RKO (cell line): ENCODE data around the gene MIAT.
A peak's percentile ranks its signal among the peaks of the same experiment; 100 is the strongest.

Source experiments
- DNase-seq: peaks from one replicate; pipeline ENCODE4 v3.0.0-alpha.2; 2016; ENCODE audit warnings: low spot score

MIAT gene

GRCh38 chr22:26669060-26669481 lies 11.7 kb downstream of the MIAT start:
- peak; percentile 72 for DNase-seq

GRCh38 chr22:26670459-26670858 lies 13.1 kb downstream of the MIAT start:
- no peak for DNase-seq

- no peak for DNase-seq
Measured at GRCh38 chr22:26671317-26672059, 14.1 kb downstream of the MIAT start.

DNA sequence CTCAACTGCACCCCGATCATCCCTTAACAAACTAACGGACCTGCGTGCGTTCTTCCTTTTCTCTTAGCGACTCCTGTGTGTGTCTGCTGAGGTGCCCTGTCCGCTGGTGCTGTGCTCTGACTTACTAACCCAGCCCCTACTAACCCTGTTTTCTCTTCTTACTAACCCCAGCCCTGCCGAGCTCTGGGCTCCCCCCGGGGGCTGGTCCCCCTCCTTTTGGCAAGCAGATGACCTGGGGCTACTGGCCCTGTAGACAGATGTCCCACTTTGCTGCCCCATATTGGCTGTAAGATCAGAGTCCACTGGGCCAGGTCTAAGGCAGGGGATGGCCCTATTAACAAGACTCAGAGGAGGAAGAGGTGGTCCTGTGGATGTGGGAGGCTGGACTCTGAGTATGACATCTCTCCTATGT lies 14.7 kb downstream of the MIAT start:
- no peak for DNase-seq

DNA sequence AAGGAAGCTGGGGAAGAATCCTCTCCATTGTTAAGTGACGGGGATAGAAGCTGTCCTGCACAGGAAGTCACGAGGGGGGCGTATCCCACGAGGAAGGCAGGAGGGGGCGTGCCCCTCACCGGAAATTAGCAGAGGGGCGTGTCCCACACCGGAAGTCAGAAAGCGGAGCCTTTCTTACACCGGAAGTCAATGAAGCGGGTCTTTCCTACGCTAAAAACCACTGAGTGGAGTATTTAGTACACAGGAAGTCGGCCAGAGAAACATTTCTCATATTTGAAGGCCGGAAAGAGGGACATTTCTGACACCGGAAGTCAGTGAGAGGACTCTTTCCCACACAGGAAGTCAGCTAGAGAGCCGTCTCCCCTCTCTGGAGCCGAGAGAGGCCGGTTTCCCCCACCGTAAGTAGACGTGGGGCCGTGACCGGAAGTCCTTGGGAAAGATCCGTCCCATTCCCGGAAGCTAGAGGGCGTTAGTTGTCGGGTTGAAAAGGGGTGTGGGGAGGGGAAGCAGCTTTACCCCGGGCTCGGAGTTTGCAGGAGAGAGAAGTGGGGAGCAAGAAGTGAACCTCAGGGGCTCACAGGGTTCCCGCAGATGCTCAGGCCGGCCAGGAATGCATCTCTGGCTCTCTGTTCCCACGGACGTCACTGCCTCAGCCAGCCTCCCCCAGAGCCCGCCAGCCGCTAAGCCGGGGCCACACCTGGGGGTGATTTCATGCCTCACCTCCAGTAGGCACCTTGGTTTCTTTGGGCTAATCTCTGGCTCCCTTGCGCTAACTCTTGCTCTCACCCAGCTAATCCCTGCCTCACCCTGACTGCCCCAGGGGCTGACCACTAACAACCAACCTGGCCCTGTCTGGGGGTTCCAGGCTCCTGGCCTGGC lies 15.4 kb downstream of the MIAT start:
- DNase-seq, result peak; percentile 94

- DNase-seq, result peak; percentile 43
Measured at GRCh38 chr22:26673486-26673885, 16.1 kb downstream of the MIAT start.

- DNase-seq, result no peak
Measured at GRCh38 chr22:26674211-26675190, 17.1 kb downstream of the MIAT start.

- DNase-seq, result no peak
Measured at GRCh38 chr22:26675687-26676268, 18.4 kb downstream of the MIAT start.

DNA sequence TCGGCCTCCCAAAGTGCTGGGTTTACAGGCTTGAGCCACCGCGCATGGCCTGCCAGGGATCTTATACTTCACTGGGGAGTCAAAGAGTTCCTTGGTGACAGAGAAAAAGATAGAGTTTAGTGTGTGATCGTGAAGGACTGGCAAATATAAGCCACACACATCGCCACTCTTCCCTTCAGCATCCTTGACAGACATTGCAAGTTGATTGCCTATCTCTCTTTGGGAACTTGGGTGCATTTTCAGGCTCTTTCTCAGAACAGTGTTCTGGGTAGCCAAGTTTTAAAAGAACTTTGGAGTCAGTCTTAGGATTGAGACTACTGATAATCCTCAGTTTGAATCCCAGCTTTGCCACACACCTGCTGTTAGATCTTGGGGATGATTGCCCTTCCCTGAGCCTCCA lies 19.8 kb downstream of the MIAT start:
- no peak for DNase-seq

- peak; percentile 74 for DNase-seq
Measured at GRCh38 chr22:26679003-26679629, 21.7 kb downstream of the MIAT start.

- no peak for DNase-seq
Measured at GRCh38 chr22:26680485-26680884, 23.1 kb downstream of the MIAT start.

DNA sequence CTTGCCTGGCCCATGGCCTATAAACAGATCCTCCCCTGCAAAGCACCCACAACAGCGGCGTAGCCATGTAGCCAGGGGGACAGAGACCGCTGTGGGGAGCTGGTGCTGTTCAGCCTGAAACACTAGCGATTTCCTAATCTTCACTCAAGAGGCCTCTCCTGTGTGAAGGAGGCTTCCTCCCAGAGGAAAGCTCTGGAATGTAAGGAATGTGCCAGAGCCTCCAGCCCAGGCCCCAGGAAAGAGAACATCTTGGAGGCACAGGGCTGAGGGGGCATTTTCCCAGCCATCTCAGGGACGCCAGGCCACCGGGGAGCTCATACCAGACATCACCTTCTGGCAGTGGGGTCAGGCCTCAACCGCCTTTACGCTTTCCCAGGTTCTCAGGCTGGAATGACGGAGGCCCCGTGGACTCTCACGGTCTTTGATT lies 24.0 kb downstream of the MIAT start:
- no peak for DNase-seq

DNA sequence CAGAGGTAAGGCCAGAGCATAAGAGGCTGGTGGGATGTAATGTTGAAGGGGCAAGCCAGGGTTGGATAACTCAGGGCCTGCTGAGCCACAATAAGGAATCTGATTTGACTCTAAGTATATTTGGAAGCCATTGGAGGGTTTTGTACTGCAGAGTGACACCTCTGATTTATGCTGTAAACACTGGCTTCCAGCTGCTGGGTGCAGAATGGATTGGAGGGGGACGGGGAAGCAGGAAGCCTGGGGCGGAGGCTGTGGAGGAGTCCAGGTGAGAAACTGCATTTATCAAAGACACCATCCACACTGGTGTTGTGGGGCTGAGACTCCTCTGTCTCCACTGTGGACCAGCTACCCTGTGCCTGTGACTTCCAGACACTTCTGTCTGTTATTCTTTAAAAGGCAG lies 26.8 kb downstream of the MIAT start:
- DNase-seq, result no peak

DNA sequence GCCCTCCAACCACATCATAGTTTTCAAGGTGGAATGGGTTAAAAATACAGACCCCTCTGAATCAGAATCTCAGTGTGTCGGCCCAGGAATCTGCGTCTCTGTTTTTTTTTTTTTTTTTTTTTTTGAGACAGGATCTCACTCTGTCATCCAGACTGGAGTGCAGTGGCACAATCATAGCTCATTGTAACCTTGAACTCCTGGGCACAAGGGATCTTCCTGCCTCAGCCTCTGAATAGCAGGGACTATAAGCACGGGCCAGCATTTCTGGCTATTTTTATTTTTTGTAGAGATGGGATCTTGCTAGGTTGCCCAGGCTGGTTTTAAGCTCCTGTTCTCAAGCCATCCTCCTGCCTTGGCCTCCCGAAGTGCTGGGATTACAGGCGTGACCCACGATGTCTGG lies 28.2 kb downstream of the MIAT start:
- no peak for DNase-seq

GRCh38 chr22:26687439-26687838 lies 30.1 kb downstream of the MIAT start:
- DNase-seq, result no peak

GRCh38 chr22:26689513-26690301 lies 32.3 kb downstream of the MIAT start:
- DNase-seq, result no peak

GRCh38 chr22:26690654-26691376 lies 33.4 kb downstream of the MIAT start:
- DNase-seq, result no peak

- no peak for DNase-seq
Measured at GRCh38 chr22:26691377-26691716, 34.0 kb downstream of the MIAT start.

DNA sequence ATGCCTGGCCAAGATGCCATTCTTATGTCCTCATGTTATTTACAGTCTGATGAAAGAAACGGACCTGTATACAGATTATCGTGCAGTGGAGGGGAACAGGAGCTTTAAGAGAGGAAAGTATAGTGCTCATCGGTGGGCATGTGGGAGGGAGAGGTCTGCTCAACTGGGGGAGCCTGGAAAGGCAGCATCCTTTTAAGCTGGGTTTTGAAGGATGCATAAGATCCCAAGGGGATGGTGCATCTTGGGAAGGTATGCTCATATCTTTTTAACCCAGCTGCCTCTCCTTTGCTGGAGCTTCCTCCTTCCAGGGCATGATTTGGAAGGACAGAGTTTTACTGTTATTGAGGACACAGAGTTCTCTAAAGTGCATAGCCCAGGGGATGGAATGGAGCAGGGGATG lies 34.8 kb downstream of the MIAT start:
- DNase-seq, result no peak

DNA sequence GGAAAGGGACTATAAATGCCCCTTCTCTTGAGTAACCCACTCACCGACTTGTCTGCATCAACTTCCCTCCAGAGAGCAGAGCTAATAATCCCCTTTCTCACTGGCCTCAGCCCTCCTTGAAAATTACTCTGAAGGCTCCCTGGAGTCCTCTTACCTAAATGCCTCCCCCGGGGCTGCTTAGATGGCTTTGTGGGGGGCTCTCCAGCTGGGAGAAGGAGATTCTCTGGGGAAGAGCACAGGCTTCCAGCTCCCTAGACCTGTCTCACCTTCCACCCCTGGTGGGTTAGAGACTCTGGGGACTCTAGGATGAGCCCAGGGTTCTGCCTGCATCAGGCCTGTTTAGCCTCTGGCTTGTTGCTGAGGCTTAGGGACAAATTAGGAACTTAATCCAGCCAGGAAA lies 39.8 kb downstream of the MIAT start:
- DNase-seq, result no peak
